Activated B cell treated with CpG ODN at 0.5 μM for 24 hours (primary cell): ENCODE measurements around the gene FAM83G. TPM values are rescaled to one million over a fixed set of nuclear protein-coding genes. Genes with fewer than 3 reads are reported as not detected.

ENCODE experiments used
- ATAC-seq: fragments of 200-7000 bp; cut with Tn5 transposase; one replicate; pipeline ENCODE4 v1.10.0; 2021; ENCODE audit warnings: low read depth, mild to moderate bottlenecking, moderate library complexity
- CTCF ChIA-PET: fragments of 350-600 bp; sonication (Branson Sonifier 250); formaldehyde crosslinking; loops from one replicate; lab custom pipeline; 2021; ENCODE audit warnings: antibody characterized with exemption; lab: Charles Lee
- POLR2A ChIA-PET: fragments of 350-600 bp; sonication (Branson Sonifier 250); formaldehyde crosslinking; loops from one replicate; lab custom pipeline; 2021; ENCODE audit warnings: antibody characterized with exemption; lab: Charles Lee
- DNase-seq: peaks from one replicate; pipeline ENCODE4 v3.0.0; 2022
- H3K27ac Mint-ChIP-seq: one replicate; pipeline ENCODE4 v1.8.0; 2020; ENCODE audit warnings: mixed read lengths
- H3K27me3 Mint-ChIP-seq: one replicate; pipeline ENCODE4 v1.8.0; 2021; ENCODE audit warnings: mixed read lengths
- H3K36me3 Mint-ChIP-seq: one replicate; pipeline ENCODE4 v1.8.0; 2021; ENCODE audit warnings: low read depth, mixed read lengths
- H3K4me1 Mint-ChIP-seq: one replicate; pipeline ENCODE4 v1.8.0; 2021; ENCODE audit warnings: mixed read lengths
- H3K4me3 Mint-ChIP-seq: one replicate; pipeline ENCODE4 v1.8.0; 2020; ENCODE audit warnings: mild to moderate bottlenecking, mixed read lengths
- H3K9me3 Mint-ChIP-seq: one replicate; pipeline ENCODE4 v1.8.0; 2020; ENCODE audit warnings: mixed read lengths
- intact Hi-C: fragments of 100-400 bp; cut with micrococcal nuclease; formaldehyde crosslinking; loops from one replicate; pipeline ENCODE4 v1.15.1; 2024
- total RNA-seq: library from RNA; stranded (reverse); gene quantifications from 2 replicates; pipeline ENCODE4 v1.2.3, GENCODE V29; 2022
- TF ChIP-seq, protein P1 (sequence below): fragments of 200-600 bp; IDR thresholded peaks from one replicate; pipeline ENCODE4 v1.8.0; 2022; ENCODE audit warnings: antibody characterized with exemption, mild to moderate bottlenecking

FAM83G gene
- total RNA-seq, 1 donor from 2014 or later = 13.9 TPM

DNA sequence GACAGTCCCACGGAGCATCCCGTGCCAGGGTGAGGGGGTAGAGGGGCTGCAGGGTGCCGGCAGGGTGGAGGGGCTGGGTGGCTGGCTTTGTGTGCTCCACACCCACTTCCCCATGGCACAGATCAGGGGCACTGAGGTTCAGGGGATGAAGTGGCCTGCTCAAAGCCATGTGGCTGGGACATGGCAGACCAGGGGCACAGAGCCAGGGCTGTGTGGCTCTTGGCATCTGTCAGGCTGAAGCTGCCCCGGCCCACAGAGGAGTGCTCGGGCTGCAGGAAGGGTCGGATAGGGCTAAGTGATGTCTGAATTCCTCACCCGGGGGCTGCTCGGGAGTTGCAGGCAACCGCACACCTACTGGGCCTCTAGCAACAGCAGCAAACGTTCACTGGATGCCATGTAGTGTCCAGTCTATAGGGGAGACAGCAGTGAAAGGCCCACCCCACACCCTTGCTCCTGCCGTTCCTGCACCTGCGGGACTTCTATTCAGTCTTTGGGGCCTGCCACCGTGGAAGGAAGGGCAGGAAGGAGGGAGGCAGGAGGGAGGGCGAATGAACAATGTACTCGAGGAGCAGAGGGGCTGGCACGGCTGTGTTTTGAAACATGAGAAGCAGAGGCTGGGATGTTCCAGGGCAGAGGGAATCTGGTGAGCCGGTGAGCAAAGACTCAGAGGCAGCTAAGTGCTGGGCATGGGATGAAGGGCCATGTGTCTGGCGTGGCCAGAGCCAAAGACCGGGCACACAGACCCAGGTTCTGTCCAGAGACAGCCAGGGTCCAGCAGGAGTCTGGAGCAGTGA is 37.5 kb downstream of the FAM83G start:
- ChIA-PET POLR2A (no interaction called here), CTCF (no interaction called here)
- Mint-ChIP-seq H3K27ac (no peak overlapping the region), H3K27me3 (no peaks in the 10 kb centered on the region), H3K36me3 (peaks cover 14% of the 10 kb centered on the region), H3K9me3 (no peaks in the 10 kb centered on the region), H3K4me3 (no peak overlapping the region), H3K4me1 (no peaks in the 10 kb centered on the region)
- DNase-seq (no peak), ATAC-seq (no peak)
- intact Hi-C loops = loop anchor here (10.0 kb wide), 2 partner anchors 48 to 152 kb away; no protein-coding TSS in a partner anchor
- TF ChIP-seq, protein P1, sequence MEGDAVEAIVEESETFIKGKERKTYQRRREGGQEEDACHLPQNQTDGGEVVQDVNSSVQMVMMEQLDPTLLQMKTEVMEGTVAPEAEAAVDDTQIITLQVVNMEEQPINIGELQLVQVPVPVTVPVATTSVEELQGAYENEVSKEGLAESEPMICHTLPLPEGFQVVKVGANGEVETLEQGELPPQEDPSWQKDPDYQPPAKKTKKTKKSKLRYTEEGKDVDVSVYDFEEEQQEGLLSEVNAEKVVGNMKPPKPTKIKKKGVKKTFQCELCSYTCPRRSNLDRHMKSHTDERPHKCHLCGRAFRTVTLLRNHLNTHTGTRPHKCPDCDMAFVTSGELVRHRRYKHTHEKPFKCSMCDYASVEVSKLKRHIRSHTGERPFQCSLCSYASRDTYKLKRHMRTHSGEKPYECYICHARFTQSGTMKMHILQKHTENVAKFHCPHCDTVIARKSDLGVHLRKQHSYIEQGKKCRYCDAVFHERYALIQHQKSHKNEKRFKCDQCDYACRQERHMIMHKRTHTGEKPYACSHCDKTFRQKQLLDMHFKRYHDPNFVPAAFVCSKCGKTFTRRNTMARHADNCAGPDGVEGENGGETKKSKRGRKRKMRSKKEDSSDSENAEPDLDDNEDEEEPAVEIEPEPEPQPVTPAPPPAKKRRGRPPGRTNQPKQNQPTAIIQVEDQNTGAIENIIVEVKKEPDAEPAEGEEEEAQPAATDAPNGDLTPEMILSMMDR = no peak

DNA sequence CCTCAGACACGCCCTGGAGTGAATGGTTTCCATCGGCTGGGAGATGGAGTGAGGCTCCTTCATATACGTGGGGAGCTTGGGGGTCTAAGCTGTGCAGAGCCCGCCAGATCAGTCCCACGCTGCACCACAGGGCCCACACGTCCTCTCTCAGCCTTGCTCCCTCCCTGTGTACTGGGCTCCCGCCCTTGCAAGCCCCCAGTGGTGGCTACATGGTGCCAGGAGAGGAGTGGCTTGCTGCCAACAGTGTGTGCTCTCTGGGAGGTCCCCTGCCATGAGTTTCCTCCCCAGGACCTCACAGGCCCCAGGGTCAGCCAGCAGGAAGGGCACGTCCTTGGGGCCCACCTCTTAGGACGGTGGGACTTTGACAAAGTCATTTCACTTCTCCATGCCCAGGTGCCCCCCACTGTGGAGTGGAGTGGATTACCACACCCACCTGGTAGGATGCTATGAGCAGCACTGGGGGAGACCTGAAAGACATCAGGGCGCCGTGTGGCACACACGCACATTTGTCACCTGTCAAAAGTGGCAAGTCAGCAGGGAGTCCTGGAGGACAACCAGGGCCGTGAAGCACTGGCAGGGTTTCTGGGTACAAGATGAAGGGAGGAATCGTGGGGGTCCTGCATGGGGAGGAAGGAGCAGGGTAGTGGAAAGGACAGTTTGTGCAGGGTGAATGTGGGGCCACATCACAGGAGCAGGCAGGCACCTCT is 38.9 kb downstream of the FAM83G start:
- Mint-ChIP-seq H3K4me3 (no peak overlapping the region), H3K27me3 (no peaks in the 10 kb centered on the region), H3K9me3 (no peaks in the 10 kb centered on the region), H3K4me1 (peaks cover 6% of the 10 kb centered on the region), H3K27ac (no peak overlapping the region), H3K36me3 (peaks cover 5% of the 10 kb centered on the region)
- CTCF ChIA-PET = no interaction called here
- DNase-seq (no peak), ATAC-seq (no peak)
- TF ChIP-seq, protein P1 = no peak
- intact Hi-C loops = loop anchor here (10.0 kb wide), 2 partner anchors 49 to 151 kb away; no protein-coding TSS in a partner anchor
- POLR2A ChIA-PET = no interaction called here

DNA sequence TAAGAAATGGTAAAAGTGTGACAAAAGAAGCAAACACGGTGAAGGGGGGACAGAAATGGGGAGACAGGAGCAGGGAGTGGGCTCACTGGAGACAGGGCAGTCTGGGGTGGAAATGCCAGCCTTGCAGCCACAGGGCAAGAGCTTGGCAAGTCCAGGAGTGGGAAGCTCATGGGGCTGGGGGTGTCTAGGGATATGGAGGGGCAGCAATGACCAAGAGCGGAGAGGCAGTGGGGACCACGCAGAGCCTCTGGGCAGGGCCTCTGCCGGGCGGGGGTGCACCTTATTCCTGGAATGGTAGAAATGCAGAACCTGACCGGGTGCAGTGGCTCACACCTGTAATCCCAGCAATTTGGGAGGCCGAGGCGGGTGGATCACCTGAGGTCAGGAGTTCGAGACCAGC is 40.0 kb downstream of the FAM83G start:
- H3K27me3 Mint-ChIP-seq = no peaks in the 10 kb centered on the region
- no peaks in the 10 kb centered on the region for H3K9me3 Mint-ChIP-seq
- no peak overlapping the region for H3K27ac Mint-ChIP-seq
- H3K4me3 Mint-ChIP-seq = no peak overlapping the region
- ATAC-seq = no peak
- CTCF ChIA-PET = no interaction called here
- no peaks in the 10 kb centered on the region for H3K36me3 Mint-ChIP-seq
- intact Hi-C loops = loop anchor here (10.0 kb wide), 2 partner anchors 50 to 150 kb away; no protein-coding TSS in a partner anchor
- no peak for DNase-seq
- peaks cover 8% of the 10 kb centered on the region for H3K4me1 Mint-ChIP-seq
- POLR2A ChIA-PET = no interaction called here
- TF ChIP-seq, protein P1 = no peak

- Mint-ChIP-seq H3K27ac (no peak overlapping the region), H3K4me3 (no peak overlapping the region), H3K4me1 (peaks cover 8% of the 10 kb centered on the region), H3K9me3 (no peaks in the 10 kb centered on the region), H3K36me3 (no peaks in the 10 kb centered on the region), H3K27me3 (no peaks in the 10 kb centered on the region)
- ChIA-PET POLR2A (no interaction called here), CTCF (no interaction called here)
- TF ChIP-seq, protein P1 = no peak
- DNase-seq (no peak), ATAC-seq (no peak)
- intact Hi-C loops = loop anchor here (10.0 kb wide), 2 partner anchors 51 to 149 kb away; no protein-coding TSS in a partner anchor
These were observed 40.6 kb downstream of the FAM83G start for GRCh38 chr17:18964018-18964351.
